ENCODE measurements around the gene LRP11. TPM values are rescaled to one million over a fixed set of nuclear protein-coding genes. Genes with fewer than 3 reads are reported as not detected.

The LRP11 gene
- total RNA-seq, 1 donor from 2014 or later, result 2.2 TPM

DNA sequence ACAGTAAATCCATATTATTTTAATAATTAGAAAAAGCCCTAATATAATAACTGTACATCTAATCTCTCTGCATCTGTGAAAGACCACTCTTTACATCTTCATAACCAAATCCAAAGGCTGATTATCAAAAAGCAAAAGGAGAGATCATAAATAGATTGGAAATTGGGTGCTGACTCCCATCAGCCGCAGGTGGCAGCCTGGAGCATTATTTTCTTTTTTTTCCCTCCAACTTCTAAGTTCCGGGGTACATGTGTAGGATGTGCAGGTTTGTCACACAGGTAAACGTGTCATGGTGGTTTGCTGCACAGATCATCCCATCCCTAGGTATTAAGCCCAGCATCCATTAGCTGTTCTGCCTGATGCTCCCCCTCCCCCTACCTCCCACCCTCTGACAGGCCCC, 30.5 kb downstream of the LRP11 start:
- peaks cover 11% of the 10 kb centered on the region for H3K36me3 Mint-ChIP-seq
- H3K4me2 ChIP-seq, result no peak overlapping the region
- H3K4me1 Mint-ChIP-seq, result no peaks in the 10 kb centered on the region
- H3K4me3 Mint-ChIP-seq, result no peak overlapping the region
- no peaks in the 10 kb centered on the region for H3K27me3 ChIP-seq
- H3K9ac ChIP-seq, result no peak overlapping the region
- H2AFZ ChIP-seq (replicated peaks), result no peak overlapping the region
- no peaks in the 10 kb centered on the region for H3F3A ChIP-seq (ENCODE audit: low read depth)
- no peaks in the 10 kb centered on the region for H3K79me2 ChIP-seq (ENCODE audit: low read depth)
- no peaks in the 10 kb centered on the region for H3K9me3 Mint-ChIP-seq
- no peak overlapping the region for H3K27ac ChIP-seq
- H3K4me3 ChIP-seq, result no peak overlapping the region
- no peaks in the 10 kb centered on the region for H3K36me3 ChIP-seq
- no peak for TF ChIP-seq EZH2phosphoT487 (IDR thresholded peaks at IDR 0.05)
- TF ChIP-seq EZH2 (IDR thresholded peaks at IDR 0.05), result no peak
- TF ChIP-seq, protein P1, sequence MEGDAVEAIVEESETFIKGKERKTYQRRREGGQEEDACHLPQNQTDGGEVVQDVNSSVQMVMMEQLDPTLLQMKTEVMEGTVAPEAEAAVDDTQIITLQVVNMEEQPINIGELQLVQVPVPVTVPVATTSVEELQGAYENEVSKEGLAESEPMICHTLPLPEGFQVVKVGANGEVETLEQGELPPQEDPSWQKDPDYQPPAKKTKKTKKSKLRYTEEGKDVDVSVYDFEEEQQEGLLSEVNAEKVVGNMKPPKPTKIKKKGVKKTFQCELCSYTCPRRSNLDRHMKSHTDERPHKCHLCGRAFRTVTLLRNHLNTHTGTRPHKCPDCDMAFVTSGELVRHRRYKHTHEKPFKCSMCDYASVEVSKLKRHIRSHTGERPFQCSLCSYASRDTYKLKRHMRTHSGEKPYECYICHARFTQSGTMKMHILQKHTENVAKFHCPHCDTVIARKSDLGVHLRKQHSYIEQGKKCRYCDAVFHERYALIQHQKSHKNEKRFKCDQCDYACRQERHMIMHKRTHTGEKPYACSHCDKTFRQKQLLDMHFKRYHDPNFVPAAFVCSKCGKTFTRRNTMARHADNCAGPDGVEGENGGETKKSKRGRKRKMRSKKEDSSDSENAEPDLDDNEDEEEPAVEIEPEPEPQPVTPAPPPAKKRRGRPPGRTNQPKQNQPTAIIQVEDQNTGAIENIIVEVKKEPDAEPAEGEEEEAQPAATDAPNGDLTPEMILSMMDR (IDR thresholded peaks at IDR 0.05), result no peak
- H4K20me1 ChIP-seq (ENCODE audit: low read depth), result no peaks in the 10 kb centered on the region
- no peaks in the 10 kb centered on the region for H3K4me1 ChIP-seq
- no peaks in the 10 kb centered on the region for H3K9me3 ChIP-seq (ENCODE audit: low read depth)
- H3K27ac Mint-ChIP-seq, result no peak overlapping the region
- H3K27me3 Mint-ChIP-seq (ENCODE audit: insufficient read depth, low read depth), result peaks cover 3% of the 10 kb centered on the region
- no peak for DNase-seq (ENCODE audit: low spot score)

DNA sequence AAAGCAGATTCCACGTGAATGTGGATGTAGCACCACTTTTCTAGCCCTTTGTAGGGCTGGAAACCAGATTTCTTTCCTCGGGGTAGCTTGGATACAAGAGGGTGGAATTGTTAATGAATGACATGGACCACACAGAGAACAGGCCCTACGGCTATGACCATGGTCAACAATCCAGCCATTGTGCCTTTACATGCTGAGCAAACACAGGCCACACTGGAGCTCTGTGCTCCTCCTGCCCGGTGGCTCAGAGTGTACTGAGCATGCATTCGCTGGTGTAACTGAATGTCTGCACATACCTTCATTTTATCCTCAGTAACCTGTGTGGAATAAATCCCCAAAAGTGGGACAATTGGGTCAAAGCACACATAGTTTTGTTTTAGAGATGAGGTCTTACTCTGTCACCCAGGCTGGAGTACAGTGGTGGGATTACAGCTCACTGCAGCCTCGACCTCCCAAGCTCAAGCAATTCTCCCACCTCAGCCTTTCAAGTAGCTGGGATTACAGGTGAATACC, 32.8 kb downstream of the LRP11 start:
- DNase-seq (ENCODE audit: low spot score), result no peak
- Histone ChIP-seq H4K20me1 (ENCODE audit: low read depth) (no peaks in the 10 kb centered on the region), H3K4me3 (no peak overlapping the region), H3F3A (ENCODE audit: low read depth) (no peaks in the 10 kb centered on the region), H3K9ac (no peak overlapping the region), H3K9me3 (ENCODE audit: low read depth) (no peaks in the 10 kb centered on the region), H3K4me2 (no peak overlapping the region), H3K79me2 (ENCODE audit: low read depth) (no peaks in the 10 kb centered on the region), H3K4me1 (no peaks in the 10 kb centered on the region), H2AFZ (replicated peaks) (no peak overlapping the region), H3K36me3 (no peaks in the 10 kb centered on the region), H3K27me3 (no peaks in the 10 kb centered on the region), H3K27ac (no peak overlapping the region)
- H3K27me3 Mint-ChIP-seq (ENCODE audit: insufficient read depth, low read depth), result no peaks in the 10 kb centered on the region
- no peaks in the 10 kb centered on the region for H3K4me1 Mint-ChIP-seq
- H3K4me3 Mint-ChIP-seq, result no peak overlapping the region
- H3K9me3 Mint-ChIP-seq, result no peaks in the 10 kb centered on the region
- H3K36me3 Mint-ChIP-seq, result peaks cover 10% of the 10 kb centered on the region
- no peak for TF ChIP-seq EZH2 (IDR thresholded peaks at IDR 0.05)
- no peak for TF ChIP-seq EZH2phosphoT487 (IDR thresholded peaks at IDR 0.05)
- TF ChIP-seq, protein P1 (IDR thresholded peaks at IDR 0.05), result no peak
- H3K27ac Mint-ChIP-seq, result no peak overlapping the region

DNA sequence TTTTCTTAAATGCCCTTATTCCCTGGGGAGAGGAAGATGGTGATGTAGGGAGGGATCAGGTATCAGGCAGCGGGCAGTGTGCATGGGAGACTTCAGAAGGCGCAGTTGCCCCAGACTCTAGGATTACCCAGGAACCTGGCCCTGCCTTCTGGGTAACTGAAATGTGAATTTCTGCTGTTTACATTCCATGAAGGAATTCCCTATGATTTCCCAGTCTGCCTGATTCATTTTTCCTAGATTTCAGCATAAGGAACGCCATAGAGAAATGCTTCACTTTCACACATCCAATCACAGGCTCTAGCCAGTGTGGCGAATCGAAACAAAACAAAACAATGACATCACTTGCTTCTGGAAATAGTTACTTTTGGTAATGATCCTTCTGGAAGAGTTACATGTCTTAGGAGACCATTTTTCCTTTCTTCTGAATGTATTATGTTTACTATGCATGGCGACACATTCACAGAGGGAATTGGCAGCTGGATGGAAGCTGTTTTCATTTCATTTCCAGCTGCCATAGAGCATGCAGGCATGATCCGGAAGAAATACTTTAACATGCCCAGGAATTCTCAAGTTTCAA, 33.3 kb downstream of the LRP11 start:
- Histone ChIP-seq H3K79me2 (ENCODE audit: low read depth) (no peaks in the 10 kb centered on the region), H3K27ac (no peak overlapping the region), H4K20me1 (ENCODE audit: low read depth) (no peaks in the 10 kb centered on the region), H3F3A (ENCODE audit: low read depth) (no peaks in the 10 kb centered on the region), H3K4me1 (no peaks in the 10 kb centered on the region), H3K4me3 (no peak overlapping the region), H2AFZ (replicated peaks) (no peak overlapping the region), H3K27me3 (no peaks in the 10 kb centered on the region), H3K9ac (no peak overlapping the region), H3K4me2 (no peak overlapping the region), H3K36me3 (no peaks in the 10 kb centered on the region), H3K9me3 (ENCODE audit: low read depth) (no peaks in the 10 kb centered on the region)
- TF ChIP-seq EZH2phosphoT487 (IDR thresholded peaks at IDR 0.05), result no peak
- TF ChIP-seq, protein P1 (IDR thresholded peaks at IDR 0.05), result no peak
- TF ChIP-seq EZH2 (IDR thresholded peaks at IDR 0.05), result no peak
- DNase-seq (ENCODE audit: low spot score), result no peak
- no peaks in the 10 kb centered on the region for H3K4me1 Mint-ChIP-seq
- H3K27ac Mint-ChIP-seq, result no peak overlapping the region
- H3K36me3 Mint-ChIP-seq, result peaks cover 10% of the 10 kb centered on the region
- H3K9me3 Mint-ChIP-seq, result no peaks in the 10 kb centered on the region
- no peak overlapping the region for H3K4me3 Mint-ChIP-seq
- H3K27me3 Mint-ChIP-seq (ENCODE audit: insufficient read depth, low read depth), result no peaks in the 10 kb centered on the region

All from neural progenitor cell (in vitro differentiated cells).